Measurements from ENCODE around the gene RALB.

Gene RALB

DNA sequence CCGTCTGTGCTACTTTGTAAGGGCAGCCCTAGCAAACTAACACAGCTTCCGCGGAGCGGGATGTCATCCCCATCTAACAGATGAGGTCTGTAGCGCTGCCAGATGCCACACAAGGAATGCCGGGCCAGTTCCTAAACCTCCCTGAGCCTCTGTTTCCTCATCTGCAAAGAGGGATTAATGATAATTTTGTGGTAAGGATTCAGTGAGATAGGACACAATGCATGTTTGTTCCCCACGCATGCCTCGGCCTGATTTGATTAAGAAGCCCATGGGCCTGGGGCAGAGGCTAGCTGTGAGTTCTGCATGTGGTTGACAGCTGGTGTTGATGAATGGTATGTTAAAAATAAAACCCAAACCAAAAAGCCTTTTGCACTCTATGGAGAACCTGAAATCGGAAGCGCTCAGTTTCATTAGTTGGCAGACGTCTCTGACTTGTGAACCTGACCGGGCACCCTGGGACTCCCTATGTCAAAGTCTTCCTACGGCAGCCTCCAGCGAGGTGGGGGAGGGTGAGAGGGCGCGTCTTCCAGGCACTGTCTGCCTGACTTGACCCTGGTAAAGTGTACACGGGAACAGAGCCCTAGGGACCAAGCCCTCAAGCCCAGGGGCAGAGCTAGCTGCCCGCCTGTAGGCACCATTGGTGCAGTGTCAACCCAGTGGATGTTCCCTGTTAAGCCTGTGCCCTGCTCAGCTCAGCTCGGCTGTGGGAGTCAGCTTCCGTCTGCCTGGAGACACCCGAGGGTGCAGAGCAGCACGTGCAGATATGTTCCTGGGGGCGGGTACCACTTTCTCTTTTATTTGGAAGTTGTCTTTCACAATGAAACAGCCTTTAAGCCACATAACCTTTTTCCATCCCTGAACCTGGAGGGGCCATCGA, 78.5 kb downstream of the RALB start:
- in situ Hi-C loops (cut with HindIII; ENCODE audit: low sequenced_read_pairs), result no loop called here

DNA sequence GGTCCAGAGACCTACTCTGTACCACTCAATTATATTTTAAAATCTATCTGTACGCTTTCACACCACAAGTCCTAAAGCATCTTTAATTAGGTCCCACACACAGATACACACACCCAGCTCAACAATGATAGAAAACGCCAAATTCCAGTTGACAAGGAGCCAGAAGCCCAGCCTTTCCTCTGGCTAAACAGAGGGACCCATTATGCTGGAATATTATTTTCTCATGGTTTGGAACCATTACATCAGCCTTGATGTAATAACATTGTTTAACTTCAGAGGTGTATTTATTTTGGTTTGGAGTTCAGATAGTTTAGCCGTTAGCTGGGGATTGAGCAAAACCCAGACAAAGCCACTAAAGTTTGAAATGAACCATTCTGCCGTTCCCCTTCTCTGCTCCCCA, 79.3 kb downstream of the RALB start:
- in situ Hi-C loops (cut with HindIII; ENCODE audit: low sequenced_read_pairs), result no loop called here

DNA sequence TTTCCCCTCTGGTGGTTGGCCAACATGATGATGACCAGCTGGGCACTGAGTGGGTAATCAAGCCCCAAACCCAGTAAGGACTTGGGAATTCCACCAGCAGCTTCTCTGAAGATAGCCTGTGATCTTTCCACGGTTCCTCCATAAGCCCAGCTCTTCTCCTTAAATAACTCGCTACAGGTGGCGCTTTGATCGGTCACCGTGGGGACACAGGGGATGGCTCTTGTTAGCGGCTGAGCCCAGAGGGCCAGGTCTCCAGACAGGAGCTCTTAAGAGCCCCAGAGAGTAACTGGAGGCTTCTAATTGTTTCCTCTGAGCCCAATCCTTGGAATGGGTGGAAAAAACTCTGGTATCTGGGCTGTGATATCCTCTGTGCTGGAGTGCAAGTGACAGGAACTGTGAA, 79.7 kb downstream of the RALB start:
- in situ Hi-C loops (cut with HindIII; ENCODE audit: low sequenced_read_pairs), result no loop called here

- in situ Hi-C loops (cut with HindIII; ENCODE audit: low sequenced_read_pairs), result no loop called here
Observed at GRCh38 chr2:120334068-120334467, 81.4 kb downstream of the RALB start.

GRCh38 chr2:120336749-120337148, 84.1 kb downstream of the RALB start:
- in situ Hi-C loops (cut with HindIII; ENCODE audit: low sequenced_read_pairs), result no loop called here

DNA sequence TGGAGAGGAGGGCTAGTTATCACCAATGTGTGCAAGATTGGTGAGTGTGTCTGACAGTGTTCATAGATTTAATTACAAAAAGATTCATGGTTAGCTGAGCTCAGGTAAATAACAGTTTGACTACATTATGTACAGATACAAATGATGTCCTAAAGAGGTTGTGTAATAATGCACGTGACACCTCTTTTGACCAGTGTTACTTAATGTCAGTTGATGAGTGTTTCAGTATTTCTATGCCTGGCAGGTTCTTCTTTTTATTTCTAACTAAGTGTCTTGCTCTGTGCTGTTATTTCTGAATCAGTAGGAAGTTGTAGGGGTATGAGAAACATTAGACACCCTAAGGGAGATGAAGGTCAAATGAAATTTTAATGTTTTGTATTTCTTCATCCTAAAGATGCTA, 85.4 kb downstream of the RALB start:
- in situ Hi-C loops (cut with HindIII; ENCODE audit: low sequenced_read_pairs), result no loop called here

- in situ Hi-C loops (cut with HindIII; ENCODE audit: low sequenced_read_pairs), result loop anchor here (10.0 kb wide), 1 partner anchor 63 kb away; no protein-coding TSS in a partner anchor
Observed at GRCh38 chr2:120341977-120342376, 89.3 kb downstream of the RALB start.

DNA sequence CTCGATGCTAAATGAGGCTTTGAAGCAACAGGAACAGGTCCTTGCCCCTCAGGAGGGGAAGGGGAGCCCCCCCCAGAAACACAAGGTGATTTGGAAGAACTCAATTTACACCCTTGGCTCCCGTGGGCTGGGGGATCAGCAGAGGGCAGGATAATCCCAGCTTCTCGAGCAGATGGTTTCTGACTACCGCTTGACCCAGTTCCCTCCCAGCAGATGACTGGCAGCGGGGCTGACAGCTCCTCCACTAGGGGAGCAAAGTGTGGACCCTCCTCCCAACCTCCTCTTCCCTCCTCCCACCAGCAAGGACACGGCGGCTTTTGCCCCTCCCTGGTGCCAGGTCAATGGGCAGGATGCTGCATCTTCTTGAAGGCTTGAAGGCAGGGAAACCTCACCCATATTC, 89.8 kb downstream of the RALB start:
- in situ Hi-C loops (cut with HindIII; ENCODE audit: low sequenced_read_pairs), result loop anchor here (10.0 kb wide), 1 partner anchor 62 kb away; no protein-coding TSS in a partner anchor

DNA sequence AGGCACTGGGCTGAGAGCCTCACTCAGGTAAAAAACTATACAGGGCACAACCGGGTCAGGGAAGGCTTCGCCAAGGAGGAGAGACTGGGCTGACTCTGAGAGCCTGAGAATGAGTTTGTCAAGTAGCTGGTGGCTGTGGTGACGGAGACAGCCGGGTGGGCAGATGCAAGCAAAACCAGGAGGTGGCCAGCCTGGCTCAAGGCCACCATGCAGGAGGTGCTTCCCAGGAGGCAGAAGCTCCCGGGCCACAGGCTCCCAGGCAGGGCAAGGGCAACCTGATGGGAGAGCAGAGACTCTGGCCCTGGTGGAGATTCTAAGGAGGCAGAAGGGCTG, 90.4 kb downstream of the RALB start:
- in situ Hi-C loops (cut with HindIII; ENCODE audit: low sequenced_read_pairs), result loop anchor here (10.0 kb wide), 1 partner anchor 62 kb away; no protein-coding TSS in a partner anchor

GRCh38 chr2:120343433-120344105, 90.9 kb downstream of the RALB start:
- in situ Hi-C loops (cut with HindIII; ENCODE audit: low sequenced_read_pairs), result loop anchor here (10.0 kb wide), 1 partner anchor 61 kb away; no protein-coding TSS in a partner anchor

Measured in endothelial cell of hepatic sinusoid (primary cell).